Activated T-helper 1 cell treated with Interleukin-2 at 50 U/mL for 16 hours (primary cell): ENCODE data around the gene ACP7.
"Not testable (repeated sequence)": the region's sequence is repeated elsewhere in the genome, so short reads cannot be mapped to it uniquely, and the experiment has no call there.

ENCODE experiments used
- DNase-seq: peaks from one replicate; pipeline ENCODE4 v3.0.0-alpha.2; 2020; ENCODE audit warnings: low read depth

The ACP7 gene

GRCh38 chr19:39132344-39132969, 48.3 kb downstream of the ACP7 start:
- DNase-seq = no peak

- no peak for DNase-seq
These were observed 49.5 kb downstream of the ACP7 start for GRCh38 chr19:39133431-39134270.

- DNase-seq = no peak
These were observed 51.5 kb downstream of the ACP7 start for GRCh38 chr19:39135701-39136100.

GRCh38 chr19:39136225-39136940, 52.2 kb downstream of the ACP7 start:
- no peak for DNase-seq

- no peak for DNase-seq
These were observed 53.0 kb downstream of the ACP7 start for GRCh38 chr19:39137131-39137530.

GRCh38 chr19:39138221-39139211, 54.3 kb downstream of the ACP7 start:
- DNase-seq = no peak

GRCh38 chr19:39139305-39139874, 55.2 kb downstream of the ACP7 start:
- DNase-seq = no peak

GRCh38 chr19:39139971-39140453, 55.8 kb downstream of the ACP7 start:
- DNase-seq = no peak

GRCh38 chr19:39140594-39140993, 56.4 kb downstream of the ACP7 start:
- no peak for DNase-seq

- DNase-seq = no peak
These were observed 57.8 kb downstream of the ACP7 start for GRCh38 chr19:39141929-39142328.

- DNase-seq = no peak
These were observed 58.5 kb downstream of the ACP7 start for GRCh38 chr19:39142630-39143029.

GRCh38 chr19:39143757-39144289, 59.7 kb downstream of the ACP7 start:
- not testable (repeated sequence) for DNase-seq

- no peak for DNase-seq
These were observed 60.3 kb downstream of the ACP7 start for GRCh38 chr19:39144290-39145071.

- DNase-seq = no peak
These were observed 61.2 kb downstream of the ACP7 start for GRCh38 chr19:39145180-39145953.

GRCh38 chr19:39146091-39146490, 61.9 kb downstream of the ACP7 start:
- no peak for DNase-seq

- no peak for DNase-seq
These were observed 62.7 kb downstream of the ACP7 start for GRCh38 chr19:39146686-39147450.

GRCh38 chr19:39147480-39147879, 63.3 kb downstream of the ACP7 start:
- no peak for DNase-seq

GRCh38 chr19:39148939-39149529, 64.9 kb downstream of the ACP7 start:
- DNase-seq = no peak
